ENCODE results near the gene KCNIP1.

Gene KCNIP1

DNA sequence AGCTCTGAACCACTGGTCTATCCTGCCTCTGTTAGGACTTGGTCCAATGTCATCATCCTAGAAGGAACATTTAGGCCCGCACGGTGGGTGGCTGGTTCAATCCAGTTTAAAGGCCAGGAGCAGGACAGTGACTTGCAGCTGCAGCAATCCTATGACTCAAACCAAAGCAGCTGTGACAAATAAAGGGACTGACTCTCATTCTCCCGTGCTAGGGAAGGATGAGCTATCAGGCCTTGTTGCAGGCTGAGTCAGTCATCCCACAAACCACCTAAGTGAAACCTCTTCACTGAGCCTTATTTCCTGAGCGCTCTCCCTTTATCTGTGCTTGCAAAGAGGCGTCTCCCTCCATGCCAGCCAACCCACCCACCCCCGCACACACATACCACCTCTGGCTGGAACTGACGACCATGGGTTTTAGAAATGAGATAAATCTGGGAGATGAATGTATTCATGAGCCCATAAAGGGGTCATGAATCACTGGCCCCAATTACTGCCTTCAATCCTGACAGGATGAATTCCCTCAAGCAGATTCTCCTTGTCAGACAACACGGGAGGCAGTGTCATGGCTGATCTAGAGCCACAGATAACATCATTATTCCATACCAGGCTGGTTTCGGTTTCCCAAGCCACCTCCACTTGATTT lies 93.4 kb downstream of the KCNIP1 start:
- H3K27ac Mint-ChIP-seq = peak overlapping the region; percentile 51 to 68 (median 58)
- TF ChIP-seq, protein P1, sequence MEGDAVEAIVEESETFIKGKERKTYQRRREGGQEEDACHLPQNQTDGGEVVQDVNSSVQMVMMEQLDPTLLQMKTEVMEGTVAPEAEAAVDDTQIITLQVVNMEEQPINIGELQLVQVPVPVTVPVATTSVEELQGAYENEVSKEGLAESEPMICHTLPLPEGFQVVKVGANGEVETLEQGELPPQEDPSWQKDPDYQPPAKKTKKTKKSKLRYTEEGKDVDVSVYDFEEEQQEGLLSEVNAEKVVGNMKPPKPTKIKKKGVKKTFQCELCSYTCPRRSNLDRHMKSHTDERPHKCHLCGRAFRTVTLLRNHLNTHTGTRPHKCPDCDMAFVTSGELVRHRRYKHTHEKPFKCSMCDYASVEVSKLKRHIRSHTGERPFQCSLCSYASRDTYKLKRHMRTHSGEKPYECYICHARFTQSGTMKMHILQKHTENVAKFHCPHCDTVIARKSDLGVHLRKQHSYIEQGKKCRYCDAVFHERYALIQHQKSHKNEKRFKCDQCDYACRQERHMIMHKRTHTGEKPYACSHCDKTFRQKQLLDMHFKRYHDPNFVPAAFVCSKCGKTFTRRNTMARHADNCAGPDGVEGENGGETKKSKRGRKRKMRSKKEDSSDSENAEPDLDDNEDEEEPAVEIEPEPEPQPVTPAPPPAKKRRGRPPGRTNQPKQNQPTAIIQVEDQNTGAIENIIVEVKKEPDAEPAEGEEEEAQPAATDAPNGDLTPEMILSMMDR (IDR thresholded peaks at IDR 0.05; ENCODE audit: unreplicated experiment in 3 of 3) = no peak
- H3K4me1 Mint-ChIP-seq = peaks cover 39% of the 10 kb centered on the region
- H3K27me3 Mint-ChIP-seq (ENCODE audit: low read depth) = peaks cover 68% of the 10 kb centered on the region
- no peaks in the 10 kb centered on the region for H3K36me3 Mint-ChIP-seq (ENCODE audit: low read depth)
- H3K9me3 Mint-ChIP-seq = no peaks in the 10 kb centered on the region
- H3K4me3 Mint-ChIP-seq = peak overlapping the region in 2 of 3 experiments; percentile 14 to 25

DNA sequence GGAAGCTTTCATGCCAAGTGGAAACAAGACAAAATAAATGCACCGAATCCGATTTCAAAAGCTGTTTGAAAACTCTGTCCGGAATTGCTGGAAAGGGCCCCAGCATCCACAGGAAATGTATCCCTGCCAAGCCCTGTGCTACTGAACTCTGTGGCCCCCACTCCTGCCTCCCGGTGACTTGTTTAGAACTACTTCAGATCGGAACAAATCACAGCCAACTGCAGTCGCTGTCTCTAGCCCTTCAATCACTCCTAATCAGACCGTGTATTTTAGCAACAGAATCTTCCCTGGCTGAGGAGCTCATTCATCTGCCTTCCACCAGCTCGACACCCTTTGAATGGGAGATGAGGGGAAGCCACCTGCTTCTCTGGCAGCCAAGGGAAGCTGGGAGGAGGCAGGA lies 94.1 kb downstream of the KCNIP1 start:
- TF ChIP-seq, protein P1 (IDR thresholded peaks at IDR 0.05; ENCODE audit: unreplicated experiment in 3 of 3) = no peak
- H3K36me3 Mint-ChIP-seq (ENCODE audit: low read depth) = no peaks in the 10 kb centered on the region
- H3K27me3 Mint-ChIP-seq (ENCODE audit: low read depth) = peaks cover 66% of the 10 kb centered on the region
- H3K4me3 Mint-ChIP-seq = peak overlapping the region in 2 of 3 experiments; percentile 41 to 47
- peaks cover 39% of the 10 kb centered on the region for H3K4me1 Mint-ChIP-seq
- peak overlapping the region; percentile 40 to 68 (median 58) for H3K27ac Mint-ChIP-seq
- no peaks in the 10 kb centered on the region for H3K9me3 Mint-ChIP-seq

DNA sequence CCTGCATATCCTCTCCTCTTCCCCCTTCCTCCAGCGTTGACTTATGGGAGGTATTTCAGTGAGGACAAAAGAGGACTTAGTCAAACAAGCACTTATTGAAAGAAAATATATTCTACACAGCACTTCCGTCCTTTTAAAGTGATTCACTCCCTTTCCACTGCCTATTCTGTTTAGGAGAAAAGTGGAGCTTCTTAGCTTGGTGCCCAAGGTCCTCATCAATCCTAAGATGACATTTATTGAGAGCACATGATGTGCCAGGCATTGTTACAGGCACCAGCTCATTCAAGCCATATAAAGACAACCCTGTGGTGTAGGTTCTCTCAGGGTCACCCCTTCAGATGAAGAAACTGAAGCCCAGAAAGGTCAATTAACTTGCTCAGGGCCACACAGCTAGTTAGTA lies 95.9 kb downstream of the KCNIP1 start:
- no peak overlapping the region for H3K27ac Mint-ChIP-seq
- H3K4me3 Mint-ChIP-seq = no peak overlapping the region
- H3K36me3 Mint-ChIP-seq (ENCODE audit: low read depth) = no peaks in the 10 kb centered on the region
- TF ChIP-seq, protein P1 (IDR thresholded peaks at IDR 0.05; ENCODE audit: unreplicated experiment in 3 of 3) = no peak
- peaks cover 59% of the 10 kb centered on the region for H3K27me3 Mint-ChIP-seq (ENCODE audit: low read depth)
- H3K9me3 Mint-ChIP-seq = no peaks in the 10 kb centered on the region
- H3K4me1 Mint-ChIP-seq = peaks cover 39% of the 10 kb centered on the region

DNA sequence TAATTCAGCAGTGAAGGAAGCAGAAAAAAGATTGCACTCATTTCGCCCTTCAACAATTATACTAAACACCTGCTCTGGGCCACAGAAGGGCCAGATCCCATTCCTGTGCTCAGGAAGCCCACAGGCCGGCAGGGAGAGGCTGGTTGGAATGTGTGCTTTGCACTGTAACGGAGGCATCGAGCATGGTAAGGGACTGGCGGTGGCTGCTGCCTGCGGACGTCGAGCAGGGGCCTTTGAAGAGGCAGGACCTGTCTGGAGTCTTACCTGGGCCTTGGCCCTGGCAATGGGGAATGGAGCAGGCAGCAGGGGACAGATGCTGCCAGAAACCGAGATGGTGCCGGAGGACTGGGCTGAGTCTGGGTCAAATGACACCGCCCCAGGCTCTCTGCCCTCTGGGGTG lies 97.8 kb downstream of the KCNIP1 start:
- peaks cover 51% of the 10 kb centered on the region for H3K27me3 Mint-ChIP-seq (ENCODE audit: low read depth)
- TF ChIP-seq, protein P1 (IDR thresholded peaks at IDR 0.05; ENCODE audit: unreplicated experiment in 3 of 3) = no peak
- no peak overlapping the region for H3K27ac Mint-ChIP-seq
- peaks cover 33% of the 10 kb centered on the region for H3K4me1 Mint-ChIP-seq
- H3K36me3 Mint-ChIP-seq (ENCODE audit: low read depth) = no peaks in the 10 kb centered on the region
- no peaks in the 10 kb centered on the region for H3K9me3 Mint-ChIP-seq
- no peak overlapping the region for H3K4me3 Mint-ChIP-seq

DNA sequence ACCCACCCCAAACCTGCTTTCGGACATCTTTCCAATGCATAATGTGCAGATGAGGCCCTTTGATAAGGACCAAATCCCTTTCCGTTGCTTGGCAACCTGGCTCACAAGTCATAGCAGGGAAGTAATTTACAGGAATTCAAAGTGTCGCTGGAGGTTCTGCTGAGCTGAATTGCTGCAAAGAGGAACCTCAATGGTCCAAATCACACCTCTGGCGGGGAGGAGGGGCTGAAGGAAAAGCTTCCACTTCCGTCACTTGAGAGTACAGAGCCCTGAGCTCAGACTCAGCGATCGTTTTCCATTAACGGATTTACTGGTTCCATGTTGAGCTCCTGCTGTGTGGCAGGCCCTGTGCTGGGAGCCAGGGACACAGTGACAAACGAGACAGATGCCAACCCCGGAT lies 99.3 kb downstream of the KCNIP1 start:
- TF ChIP-seq, protein P1 (IDR thresholded peaks at IDR 0.05; ENCODE audit: unreplicated experiment in 3 of 3) = no peak
- no peaks in the 10 kb centered on the region for H3K36me3 Mint-ChIP-seq (ENCODE audit: low read depth)
- no peak overlapping the region for H3K4me3 Mint-ChIP-seq
- H3K27me3 Mint-ChIP-seq (ENCODE audit: low read depth) = peaks cover 58% of the 10 kb centered on the region
- H3K27ac Mint-ChIP-seq = no peak overlapping the region
- no peaks in the 10 kb centered on the region for H3K9me3 Mint-ChIP-seq
- H3K4me1 Mint-ChIP-seq = peaks cover 20% of the 10 kb centered on the region
